DND-41 (cell line): ENCODE results near the gene METAP2.

Source experiments
- ATAC-seq: fragments of 200-7000 bp; cut with Tn5 transposase; 3 replicates; pipeline ENCODE4 v1.9.1; 2021; ENCODE audit warnings: low read depth; ENCODE audit not compliant: insufficient read depth
- DNase-seq: peaks from one replicate; pipeline ENCODE4 v3.0.0-alpha.2; 2020
- H2AFZ ChIP-seq: 2 replicates; pipeline ENCODE4 v1.6.0; 2012; ENCODE audit warnings: low read depth, low read length
- H3K27ac ChIP-seq: 2 replicates; pipeline ENCODE4 v1.5.1; 2012; ENCODE audit warnings: low read length, inconsistent platforms
- H3K27me3 ChIP-seq: fragments of 200-600 bp; sonication (generic); 2 replicates; pipeline ENCODE4 v1.6.0; 2012; ENCODE audit warnings: low read length, mild to moderate bottlenecking, inconsistent platforms; ENCODE audit not compliant: insufficient read depth, poor library complexity
- H3K36me3 ChIP-seq: 2 replicates; pipeline ENCODE4 v1.5.1; 2012; ENCODE audit warnings: low read length, inconsistent platforms; ENCODE audit not compliant: insufficient read depth
- H3K4me1 ChIP-seq: 2 replicates; pipeline ENCODE4 v1.5.1; 2012; ENCODE audit warnings: mild to moderate bottlenecking, low read length; ENCODE audit not compliant: insufficient read depth
- H3K4me2 ChIP-seq: 2 replicates; pipeline ENCODE4 v1.6.0; 2012; ENCODE audit warnings: mild to moderate bottlenecking, moderate library complexity, low read length, inconsistent platforms; ENCODE audit not compliant: insufficient read depth
- H3K4me3 ChIP-seq, 2 experiments: fragments of 200-600 bp in 1 of 2; shearing (Covaris generic) in 1 of 2; 2 replicates each; pipeline ENCODE4 v1.5.1; 2012 to 2016; ENCODE audit warnings: inconsistent platforms in 2 of 2, low read length in 2 of 2, mild to moderate bottlenecking in 2 of 2, low read depth in 1 of 2, moderate library complexity in 1 of 2
- H3K79me2 ChIP-seq: 2 replicates; pipeline ENCODE4 v1.6.0; 2012; ENCODE audit warnings: low read length, inconsistent platforms; ENCODE audit not compliant: insufficient read depth
- H3K9ac ChIP-seq: 2 replicates; pipeline ENCODE4 v1.6.0; 2012; ENCODE audit warnings: low read depth, mild to moderate bottlenecking, inconsistent platforms, low read length, moderate library complexity
- H3K9me3 ChIP-seq: 2 replicates; pipeline ENCODE4 v1.5.1; 2012; ENCODE audit warnings: low read length, moderate library complexity, mild to moderate bottlenecking, inconsistent platforms; ENCODE audit not compliant: insufficient read depth, severe bottlenecking
- H4K20me1 ChIP-seq: 2 replicates; pipeline ENCODE4 v1.6.0; 2012; ENCODE audit warnings: low read length; ENCODE audit not compliant: insufficient read depth
- CTCF ChIP-seq: IDR thresholded peaks from 2 replicates; pipeline ENCODE4 v1.5.1; 2012; ENCODE audit warnings: borderline replicate concordance, low read length, moderate library complexity, mild to moderate bottlenecking; ENCODE audit not compliant: poor library complexity, severe bottlenecking; ENCODE audit errors: extremely low read depth
- EZH2 ChIP-seq: IDR thresholded peaks from 3 replicates; pipeline ENCODE4 v1.6.1; 2012; ENCODE audit warnings: borderline replicate concordance, low read depth, mild to moderate bottlenecking, moderate library complexity, low read length, inconsistent platforms; ENCODE audit not compliant: severe bottlenecking

The METAP2 gene

GRCh38 chr12:95543305-95543704 is 69.4 kb downstream of the METAP2 start:
- Histone ChIP-seq H3K36me3 (no peaks in the 10 kb centered on the region; the same call in 1 of the 2 replicates), H3K9me3 (no peaks in the 10 kb centered on the region), H3K27me3 (no peaks in the 10 kb centered on the region), H3K4me2 (no peak overlapping the region), H3K4me3 (no peak overlapping the region), H2AFZ (no peak overlapping the region), H3K4me1 (peaks cover 26% of the 10 kb centered on the region), H4K20me1 (peaks cover 4% of the 10 kb centered on the region; the same call in 1 of the 2 replicates), H3K9ac (no peak overlapping the region), H3K79me2 (peaks cover 78% of the 10 kb centered on the region), H3K27ac (no peak overlapping the region)
- ATAC-seq (no peak), DNase-seq (no peak)
- TF ChIP-seq CTCF = no peak
- TF ChIP-seq EZH2 = no peak

DNA sequence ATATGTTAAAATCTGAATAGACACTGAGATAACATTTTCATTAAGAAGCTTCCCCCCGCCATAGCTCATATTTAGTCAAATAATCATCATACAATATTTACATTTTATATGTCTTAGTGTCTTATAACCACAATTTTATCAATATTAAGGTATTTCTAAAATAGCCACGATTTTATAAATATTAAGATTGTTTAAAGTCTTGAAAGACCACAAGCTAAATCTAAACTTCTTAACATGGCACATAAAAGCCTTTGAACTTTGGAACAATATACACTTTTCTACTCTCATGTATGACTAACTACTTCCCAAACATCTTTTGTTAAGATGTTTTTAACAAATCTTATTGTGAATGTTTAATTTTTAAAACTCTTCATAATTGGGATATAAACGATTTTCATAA is 70.8 kb downstream of the METAP2 start:
- DNase-seq (no peak), ATAC-seq (no peak)
- Histone ChIP-seq H3K27me3 (no peaks in the 10 kb centered on the region), H4K20me1 (peaks cover 4% of the 10 kb centered on the region; the same call in 1 of the 2 replicates), H3K4me3 (no peak overlapping the region), H3K36me3 (peaks cover 2% of the 10 kb centered on the region), H3K9ac (no peak overlapping the region), H3K4me2 (no peak overlapping the region), H3K9me3 (peaks cover 5% of the 10 kb centered on the region), H3K79me2 (peaks cover 83% of the 10 kb centered on the region), H2AFZ (no peak overlapping the region), H3K27ac (no peak overlapping the region), H3K4me1 (peaks cover 36% of the 10 kb centered on the region)
- no peak for TF ChIP-seq CTCF
- TF ChIP-seq EZH2 = no peak

DNA sequence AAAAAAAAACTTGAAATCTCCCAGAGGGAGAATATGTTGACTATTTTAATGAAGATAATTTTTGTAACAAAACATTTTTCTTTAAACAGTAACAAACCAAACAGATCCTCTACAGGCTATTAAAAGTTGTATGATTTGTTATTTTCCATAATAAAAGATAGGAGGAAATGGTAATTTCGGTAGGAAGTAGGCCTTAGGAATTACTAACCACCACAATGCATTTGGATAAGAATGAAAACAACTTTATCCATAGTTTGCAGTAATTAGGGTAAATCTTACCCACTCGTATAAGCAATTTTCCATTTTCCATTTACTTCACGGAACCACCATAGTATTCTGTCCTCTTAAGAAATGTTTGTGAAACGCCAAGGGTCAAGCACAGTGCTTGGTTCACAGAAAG is 71.4 kb downstream of the METAP2 start:
- Histone ChIP-seq H3K27me3 (no peaks in the 10 kb centered on the region), H3K27ac (no peak overlapping the region), H3K9me3 (peaks cover 5% of the 10 kb centered on the region), H3K4me3 (no peak overlapping the region), H4K20me1 (no peaks in the 10 kb centered on the region), H3K36me3 (peaks cover 2% of the 10 kb centered on the region), H3K9ac (no peak overlapping the region), H3K4me1 (peaks cover 42% of the 10 kb centered on the region), H2AFZ (no peak overlapping the region), H3K4me2 (peak overlapping the region; percentile 75), H3K79me2 (peaks cover 84% of the 10 kb centered on the region)
- no peak for DNase-seq
- no peak for ATAC-seq
- no peak for TF ChIP-seq EZH2
- no peak for TF ChIP-seq CTCF
